HG03520 (cell line): ENCODE measurements around the gene TRIM69.

Source experiments
- ATAC-seq: cut with Tn5 transposase; IDR thresholded peaks from one replicate; pipeline ENCODE4 v1.9.1; 2021; ENCODE audit warnings: mild to moderate bottlenecking, moderate library complexity; ENCODE audit not compliant: unreplicated experiment

Gene TRIM69

GRCh38 chr15:44801364-44801763 is 65.0 kb downstream of the TRIM69 start:
- no peak for ATAC-seq

GRCh38 chr15:44801797-44802196 is 65.5 kb downstream of the TRIM69 start:
- no peak for ATAC-seq

GRCh38 chr15:44802336-44802735 is 66.0 kb downstream of the TRIM69 start:
- no peak for ATAC-seq

DNA sequence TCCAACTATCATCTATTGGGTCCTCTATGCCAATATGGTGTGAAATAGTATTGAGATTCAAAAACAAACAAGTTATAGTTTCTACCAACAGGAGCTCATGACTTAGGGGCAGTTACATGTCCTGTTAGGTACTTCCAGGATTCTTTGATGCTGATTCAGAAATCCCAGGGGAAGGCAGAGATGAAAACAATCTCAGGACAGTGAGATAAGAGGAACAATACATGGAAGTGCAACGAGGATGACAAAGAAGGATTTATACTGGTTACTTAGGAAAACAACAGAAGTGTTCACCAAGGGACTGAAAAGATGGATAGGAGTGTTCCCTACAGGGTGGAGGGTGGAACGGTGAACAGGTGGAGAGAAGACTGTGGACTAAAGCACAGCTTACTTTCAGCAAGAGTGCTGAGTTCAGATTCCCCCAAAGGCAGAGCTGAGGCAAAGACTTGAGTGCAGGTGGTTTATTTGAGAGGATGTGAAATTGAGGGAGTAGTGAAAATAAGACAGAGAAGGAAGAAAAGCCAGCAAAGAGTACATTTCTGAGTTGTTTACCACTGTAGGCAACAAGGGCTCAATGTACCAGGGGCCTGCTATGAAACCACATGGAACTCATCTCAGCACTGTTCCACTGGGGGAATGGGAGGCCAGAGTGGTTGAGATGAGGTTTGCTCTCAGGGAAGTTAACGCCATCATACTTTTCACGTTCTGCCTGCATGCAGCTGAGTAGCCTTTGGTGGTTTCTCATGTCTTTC is 68.1 kb downstream of the TRIM69 start:
- ATAC-seq, result no peak

DNA sequence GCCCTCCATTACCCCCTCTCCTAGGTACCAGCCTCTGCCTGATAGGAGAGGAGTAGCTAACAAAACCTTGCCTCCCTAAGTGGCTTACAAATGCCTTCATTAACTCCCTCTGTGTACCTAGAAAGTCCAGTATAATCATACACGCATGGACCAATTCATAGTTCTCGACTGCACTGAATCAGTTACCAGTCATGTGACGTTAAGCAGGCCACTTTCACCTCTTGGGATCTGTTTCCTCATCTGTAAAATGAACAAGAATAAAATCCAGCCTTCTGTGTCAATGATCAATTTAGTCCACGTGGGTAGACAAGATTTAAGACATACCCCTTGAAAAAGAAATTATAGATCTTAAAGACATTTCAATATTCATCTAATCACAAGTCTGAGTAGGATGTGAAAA is 72.2 kb downstream of the TRIM69 start:
- no peak for ATAC-seq

DNA sequence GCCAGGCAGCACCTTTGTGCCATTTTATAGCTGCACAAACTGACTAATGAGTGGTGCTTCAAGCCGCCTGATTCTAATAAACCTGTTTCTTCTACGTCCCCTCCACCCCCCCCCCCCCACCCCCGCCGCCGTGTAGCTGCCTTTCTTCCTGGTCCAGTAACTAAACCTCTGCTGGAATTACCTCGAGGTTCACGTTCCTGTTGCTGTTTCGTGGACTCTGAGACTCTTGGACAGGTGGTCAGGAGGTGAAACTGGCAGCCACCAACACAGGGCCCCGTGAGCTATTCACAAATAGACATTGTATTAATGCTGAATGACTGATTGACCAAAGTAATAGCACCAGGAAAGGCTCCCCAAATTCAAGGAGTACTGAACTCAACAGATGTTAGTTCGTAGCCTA is 73.9 kb downstream of the TRIM69 start:
- no peak for ATAC-seq

GRCh38 chr15:44811337-44811736 is 75.0 kb downstream of the TRIM69 start:
- ATAC-seq, result no peak

DNA sequence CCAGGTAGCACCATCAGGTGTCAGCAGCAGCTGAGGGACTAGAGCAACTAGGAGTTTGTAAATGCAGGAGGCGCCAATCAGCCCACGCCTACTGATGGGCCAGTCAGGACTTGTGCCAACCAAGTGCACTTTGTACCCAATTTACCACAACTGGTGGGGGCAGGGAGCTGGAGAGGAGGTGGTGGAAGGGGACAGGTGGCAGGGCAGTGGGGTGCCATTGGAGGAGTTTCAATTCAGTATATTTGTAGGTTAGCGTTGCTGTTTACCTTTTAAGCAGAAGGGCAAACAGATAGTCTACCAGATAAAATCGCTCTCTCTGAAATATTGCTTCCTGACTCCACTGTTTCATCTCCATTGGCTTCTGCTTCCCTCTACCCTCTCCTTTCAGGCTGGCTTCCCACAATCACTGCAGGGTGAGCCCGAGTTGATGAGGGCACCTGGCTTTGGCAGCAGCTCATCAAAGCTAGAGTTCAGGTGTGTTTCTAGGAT is 75.7 kb downstream of the TRIM69 start:
- no peak for ATAC-seq

DNA sequence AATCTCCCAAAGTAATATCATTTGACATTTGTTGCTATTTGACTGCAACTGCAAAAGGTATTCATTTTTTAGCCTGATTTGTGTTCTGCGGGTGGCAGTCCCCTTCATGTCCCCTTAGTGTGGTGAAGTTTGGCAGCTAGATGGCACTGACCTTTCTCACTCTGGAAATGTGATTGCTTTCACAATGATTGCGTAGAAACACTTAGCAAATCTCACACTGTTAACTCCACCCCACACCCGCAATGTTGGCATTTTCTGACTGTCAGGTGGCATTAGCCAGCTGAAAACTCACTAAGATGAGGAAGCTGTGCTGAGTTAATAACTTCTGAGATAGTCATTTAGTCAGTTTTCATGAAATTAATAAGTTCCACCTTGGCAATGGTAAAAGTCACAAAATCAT is 76.9 kb downstream of the TRIM69 start:
- no peak for ATAC-seq
